Activated CD4-positive, alpha-beta T cell treated with anti-CD3 and anti-CD28 coated beads for 1 hour (primary cell): ENCODE results near the gene CCDC85B.
"Not testable (repeated sequence)": the region's sequence is repeated elsewhere in the genome, so short reads cannot be mapped to it uniquely, and the experiment has no call there.

Source experiments
- DNase-seq: peaks from one replicate; pipeline ENCODE4 v3.0.0-alpha.2; 2020

CCDC85B gene

GRCh38 chr11:65887723-65888162 is 2.7 kb upstream of the CCDC85B start:
- DNase-seq = no peak

GRCh38 chr11:65888163-65888814 is 2.2 kb upstream of the CCDC85B start, which contains the start of gene FIBP:
FIBP (minus strand) TSS chr11:65888471; CDS start chr11:65888418, 53 bp downstream.
- DNase-seq = peak; percentile 91

- no peak for DNase-seq
Observed at GRCh38 chr11:65891219-65892136, 1.0 kb downstream of the CCDC85B start.

DNA sequence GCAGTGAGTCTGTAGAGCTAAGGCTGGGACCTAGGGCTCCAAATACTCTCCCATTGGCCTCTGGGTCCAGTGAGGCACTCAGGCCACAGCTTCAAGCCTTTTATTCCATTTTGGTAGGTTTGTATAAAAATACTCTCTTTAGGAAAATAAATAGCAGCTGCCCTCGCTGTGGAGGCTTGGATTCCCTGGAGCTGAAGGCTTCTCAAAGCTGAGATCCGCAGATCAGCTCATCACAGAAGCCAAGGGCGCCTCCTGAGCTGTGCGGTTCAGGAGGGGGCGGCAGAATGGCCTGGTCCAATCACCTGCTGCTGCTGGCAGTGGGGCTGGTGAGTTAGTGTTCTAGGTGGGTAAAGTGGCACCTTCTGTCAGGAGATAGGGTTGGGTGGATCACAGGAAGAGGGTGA is 1.7 kb downstream of the CCDC85B start:
- DNase-seq = not testable (repeated sequence)

- DNase-seq = no peak
Observed at GRCh38 chr11:65892661-65893317, 2.3 kb downstream of the CCDC85B start.

DNA sequence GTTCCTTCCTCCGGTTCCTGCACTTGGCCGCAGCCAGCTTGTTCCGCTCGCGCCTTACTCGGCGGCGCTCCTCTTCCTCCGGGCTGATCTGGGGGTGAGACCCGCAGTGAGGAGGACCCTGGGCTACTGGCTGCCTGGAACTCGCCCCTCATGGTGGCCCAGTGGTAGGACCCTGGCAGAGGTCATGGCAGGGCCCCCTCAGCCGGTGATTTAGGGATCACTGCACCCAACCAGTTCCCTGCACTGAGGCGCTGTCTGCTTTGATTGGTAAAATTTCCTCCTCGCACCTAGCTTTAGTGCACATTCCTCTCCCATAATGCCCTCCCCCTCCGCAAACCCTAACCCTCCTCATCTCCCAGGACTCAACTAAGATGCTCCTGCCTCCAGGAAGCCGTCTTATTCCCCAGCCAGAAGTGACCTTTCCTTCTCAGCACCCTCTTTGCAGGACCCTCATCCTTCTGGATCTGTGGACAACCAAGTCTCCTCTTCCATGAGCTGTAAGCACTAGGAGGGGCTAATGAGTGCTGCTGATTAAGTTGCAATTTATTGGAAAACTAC is 3.6 kb downstream of the CCDC85B start:
- no peak for DNase-seq

DNA sequence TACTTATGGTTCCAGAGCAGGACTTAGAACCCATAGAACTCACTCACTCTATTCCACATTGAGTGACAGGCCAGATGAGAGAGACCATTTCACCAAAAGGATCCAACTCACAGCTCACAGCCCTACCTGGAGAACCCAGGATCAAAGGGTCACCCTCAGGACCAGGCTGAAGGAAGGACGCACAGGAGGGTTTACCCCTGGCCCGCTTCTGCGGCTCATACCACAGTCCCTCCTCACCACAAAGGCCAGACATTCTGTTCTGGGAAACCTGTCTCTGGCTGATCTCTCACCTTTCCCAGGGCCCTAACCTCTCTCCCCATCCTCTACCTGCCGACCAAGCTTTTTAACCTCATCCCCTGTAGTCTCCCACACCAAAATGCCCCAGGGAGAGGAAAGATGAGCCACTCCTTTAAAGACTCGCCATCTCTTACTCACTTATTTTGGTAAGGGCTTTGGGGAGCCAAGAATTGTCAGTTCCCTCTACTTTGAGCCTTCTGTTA is 5.1 kb downstream of the CCDC85B start:
- no peak for DNase-seq

DNA sequence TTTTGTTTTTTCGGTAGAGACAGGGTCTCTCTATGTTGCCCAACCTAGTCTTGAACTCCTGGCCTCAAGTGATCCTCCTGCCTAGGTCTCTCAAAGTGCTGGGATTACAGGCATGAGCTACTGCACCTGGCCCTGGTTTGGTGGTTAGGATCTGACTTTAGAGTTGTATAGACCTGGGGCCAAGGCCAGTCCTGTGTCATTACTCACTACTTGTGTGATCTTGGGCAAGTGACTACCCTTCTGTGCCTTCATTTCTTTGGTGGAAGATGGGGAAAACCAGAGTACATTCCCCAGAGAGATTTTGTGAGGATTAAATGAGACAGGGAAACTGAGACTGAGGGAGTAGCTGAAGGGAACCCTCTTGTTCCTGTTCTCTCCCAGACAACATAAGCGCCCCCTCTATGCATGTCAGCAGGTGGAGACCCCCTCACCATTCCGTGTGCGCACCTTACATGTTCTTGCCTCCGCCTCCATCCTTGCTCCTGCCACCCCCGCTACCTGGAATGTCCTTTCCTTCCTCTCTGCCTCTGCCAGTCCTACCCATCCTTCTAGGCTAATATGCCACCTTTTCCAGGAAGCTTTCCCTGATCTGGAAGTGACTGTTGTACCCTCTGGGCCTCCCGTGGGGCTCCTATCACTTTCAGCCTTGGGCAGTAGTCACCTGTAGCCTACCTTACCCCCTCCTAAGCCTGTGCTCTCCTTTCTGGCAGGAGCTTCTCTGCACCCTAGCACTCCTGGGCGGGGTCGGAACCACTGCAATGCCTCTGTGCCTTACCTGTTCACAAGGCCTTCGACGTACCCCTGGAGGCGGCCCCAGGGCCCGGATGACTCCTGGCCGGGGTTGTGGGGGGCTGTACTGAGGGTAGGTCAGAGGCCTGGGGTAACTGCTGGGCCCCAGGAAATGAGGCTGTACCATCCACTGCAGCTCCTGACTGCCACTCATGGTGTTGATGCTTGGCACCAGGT is 5.8 kb downstream of the CCDC85B start:
- DNase-seq = no peak

GRCh38 chr11:65897020-65897471 is 6.6 kb downstream of the CCDC85B start:
- DNase-seq = no peak

- DNase-seq = no peak
Observed at GRCh38 chr11:65898656-65899355, 8.3 kb downstream of the CCDC85B start.

- DNase-seq = peak; percentile 55
Observed at GRCh38 chr11:65899356-65900124, 9.1 kb downstream of the CCDC85B start.

- peak; percentile 91 for DNase-seq
Observed at GRCh38 chr11:65900125-65900898, 9.8 kb downstream of the CCDC85B start, which contains the start of gene FOSL1. FOSL1 (minus strand) TSS chr11:65900388; CDS start chr11:65900339, 49 bp downstream.

GRCh38 chr11:65900899-65901180 is 10.4 kb downstream of the CCDC85B start:
- no peak for DNase-seq

DNA sequence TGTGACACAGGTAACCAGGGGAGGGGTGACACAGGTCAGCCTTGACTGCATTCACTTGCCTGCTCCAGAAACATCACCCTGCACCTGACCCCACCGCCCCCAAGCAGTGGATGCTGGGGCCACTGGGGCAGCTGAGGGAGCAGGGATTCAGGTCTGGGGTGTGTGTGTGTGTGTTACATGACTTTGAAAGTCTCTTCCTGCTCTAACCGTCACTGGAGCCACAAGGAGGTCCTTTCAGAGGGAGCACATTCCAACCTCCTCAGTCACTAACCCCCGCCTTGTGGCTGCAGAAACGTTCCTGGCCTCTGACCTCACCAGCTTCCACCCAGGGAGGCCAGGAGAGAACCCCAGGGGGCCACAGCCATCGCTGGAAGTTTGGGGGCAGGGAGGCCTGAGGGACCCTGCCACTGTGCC is 12.6 kb downstream of the CCDC85B start:
- DNase-seq = no peak

DNA sequence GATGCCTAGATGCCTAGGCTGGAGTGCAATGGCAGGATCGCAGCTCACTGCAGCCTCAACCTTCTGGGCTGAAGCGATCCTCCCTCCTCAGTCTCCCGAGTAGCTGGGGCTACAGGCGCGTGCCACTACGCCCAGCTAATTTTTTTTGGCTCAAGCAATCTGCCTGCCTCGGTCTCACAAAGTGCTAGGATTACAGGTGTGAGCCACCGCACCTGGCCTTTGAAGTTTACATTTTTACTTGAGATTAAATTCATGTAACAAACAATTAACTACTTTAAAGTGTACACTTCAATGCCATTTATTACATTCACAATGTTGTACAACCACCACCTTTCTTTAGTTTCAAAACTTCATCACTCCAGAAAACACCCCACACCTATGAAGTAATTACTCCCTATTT is 13.2 kb downstream of the CCDC85B start:
- DNase-seq = no peak

DNA sequence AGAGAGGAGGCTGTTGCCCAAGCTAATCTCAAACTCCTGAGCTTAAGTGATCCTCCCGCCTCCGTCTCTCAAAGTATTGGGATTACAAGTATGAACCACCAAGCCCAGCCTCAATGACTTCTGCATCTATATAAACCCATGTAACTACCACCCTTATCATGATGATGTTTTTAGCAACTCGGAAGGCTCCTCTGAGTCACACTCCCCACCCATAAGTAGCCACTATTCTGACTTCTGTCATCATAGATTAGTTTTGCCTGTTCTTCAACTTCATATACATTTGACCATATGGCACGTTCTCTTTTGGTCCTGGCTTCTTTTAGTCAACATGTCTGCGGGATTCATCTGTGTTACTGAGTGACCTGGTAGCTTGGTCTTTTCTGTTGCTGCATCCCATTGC is 16.1 kb downstream of the CCDC85B start:
- no peak for DNase-seq

GRCh38 chr11:65907878-65908277 is 17.4 kb downstream of the CCDC85B start:
- DNase-seq = no peak

- DNase-seq = no peak
Observed at GRCh38 chr11:65911682-65912568, 21.5 kb downstream of the CCDC85B start.
